SJSA1 (cell line): Measurements from ENCODE around the gene C16orf87. TPM values are rescaled to one million over a fixed set of nuclear protein-coding genes. Genes with fewer than 3 reads are reported as not detected.

Experiments
- DNase-seq, 2 experiments: peaks; one replicate each; pipeline ENCODE4 v3.0.0-alpha.2; 2015 to 2020; ENCODE audit warnings: low spot score in 2 of 2, low read depth in 1 of 2
- H3K27ac ChIP-seq: fragments of 250-450 bp; sonication (Bioruptor Pico); 2 replicates; pipeline ENCODE4 v1.5.1; 2020; ENCODE audit warnings: mild to moderate bottlenecking, moderate library complexity
- H3K27me3 ChIP-seq: fragments of 250-450 bp; sonication (Bioruptor Pico); replicated peaks from 2 replicates; pipeline ENCODE4 v1.5.1; 2020; ENCODE audit warnings: mild to moderate bottlenecking, moderate library complexity
- H3K36me3 ChIP-seq: fragments of 250-450 bp; sonication (Bioruptor Pico); 2 replicates; pipeline ENCODE4 v1.5.1; 2020; ENCODE audit warnings: mild to moderate bottlenecking
- H3K4me1 ChIP-seq: fragments of 250-450 bp; sonication (Bioruptor Pico); replicated peaks from 2 replicates; pipeline ENCODE4 v1.6.1; 2021; ENCODE audit warnings: mild to moderate bottlenecking
- H3K4me3 ChIP-seq: fragments of 250-450 bp; sonication (Bioruptor Pico); 2 replicates; pipeline ENCODE4 v1.5.1; 2020; ENCODE audit warnings: mild to moderate bottlenecking
- H3K9me3 ChIP-seq: fragments of 250-450 bp; sonication (Bioruptor Pico); replicated peaks from 2 replicates; pipeline ENCODE4 v1.5.1; 2020; ENCODE audit warnings: mild to moderate bottlenecking
- total RNA-seq: library from RNA; depleted of rRNA; stranded (reverse); fragments of >200 nt; shearing (Covaris generic); gene quantifications from 2 replicates; pipeline ENCODE4 v1.2.3, GENCODE V29; 2014

C16orf87 gene
- total RNA-seq, 1 experiment from 2014 or later: 33.9 TPM

DNA sequence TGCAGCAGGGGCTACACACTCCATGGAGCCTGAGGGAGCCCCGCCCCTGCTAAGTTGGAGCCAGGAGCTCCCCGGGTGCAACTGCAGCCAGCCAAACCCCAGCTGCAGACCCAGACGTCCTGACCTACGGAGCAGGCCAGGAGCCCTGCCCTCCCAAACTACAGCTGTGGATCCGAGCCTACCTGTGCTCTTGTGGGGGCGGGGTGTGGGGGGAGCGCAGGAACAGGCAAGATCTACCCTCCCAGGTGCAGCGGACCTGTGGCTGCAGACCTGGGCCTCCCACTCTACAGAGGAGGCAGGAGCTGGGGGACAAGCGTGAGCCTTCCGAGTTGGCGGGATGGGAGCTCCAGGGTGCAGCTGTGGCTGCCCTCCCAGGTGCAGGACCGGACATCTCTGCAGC is 53.2 kb downstream of the C16orf87 start:
- peak in 1 of 2 experiments; percentile 37 for DNase-seq
- no peaks in the 10 kb centered on the region for H3K9me3 ChIP-seq
- H3K36me3 ChIP-seq: no peaks in the 10 kb centered on the region
- H3K4me1 ChIP-seq: peaks cover under 1% of the 10 kb centered on the region
- no peak overlapping the region for H3K4me3 ChIP-seq
- H3K27ac ChIP-seq: no peak overlapping the region
- no peaks in the 10 kb centered on the region for H3K27me3 ChIP-seq

DNA sequence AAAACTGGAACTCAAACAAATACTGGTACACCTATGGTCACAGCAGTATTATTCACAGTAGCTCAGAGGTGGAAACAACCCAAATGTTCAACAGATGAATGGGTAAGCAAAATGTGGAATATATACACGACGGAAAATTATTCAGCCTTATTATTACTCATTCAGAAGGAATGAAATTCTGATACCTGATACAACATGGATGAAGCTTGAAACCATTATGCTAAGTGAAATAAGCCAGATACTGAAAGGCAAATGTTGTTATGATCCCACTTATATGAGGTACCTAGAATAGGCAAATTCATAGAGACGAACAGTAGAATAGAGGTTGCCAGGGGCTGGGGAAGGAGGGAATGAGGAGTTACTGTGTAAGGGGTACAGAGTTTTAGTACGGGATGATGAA is 55.8 kb downstream of the C16orf87 start:
- no peaks in the 10 kb centered on the region for H3K4me1 ChIP-seq
- DNase-seq: no peak
- no peaks in the 10 kb centered on the region for H3K9me3 ChIP-seq
- H3K27ac ChIP-seq: no peak overlapping the region
- H3K36me3 ChIP-seq: no peaks in the 10 kb centered on the region
- H3K4me3 ChIP-seq: no peak overlapping the region
- H3K27me3 ChIP-seq: no peaks in the 10 kb centered on the region

DNA sequence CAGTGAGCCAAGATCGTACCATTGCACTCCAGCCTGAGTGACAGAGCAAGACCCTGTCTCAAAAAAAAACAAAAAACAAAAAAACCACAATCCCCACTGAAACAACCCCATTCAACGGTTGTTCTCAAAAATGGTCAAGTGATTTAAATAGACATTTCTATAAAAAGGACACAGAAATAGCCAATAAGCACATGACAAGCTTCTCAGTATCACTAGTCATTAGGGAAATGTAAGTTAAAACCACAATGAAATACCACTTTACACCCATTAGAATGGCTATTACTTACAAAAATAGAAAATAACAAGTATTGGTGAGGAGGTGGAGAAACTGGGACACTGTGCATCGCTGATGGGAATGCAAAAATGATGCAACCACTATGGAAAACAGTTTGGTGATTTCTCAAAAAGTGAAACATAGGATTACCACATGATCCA is 56.2 kb downstream of the C16orf87 start:
- Histone ChIP-seq H3K27me3 (no peaks in the 10 kb centered on the region), H3K27ac (no peak overlapping the region), H3K36me3 (no peaks in the 10 kb centered on the region), H3K9me3 (no peaks in the 10 kb centered on the region), H3K4me1 (no peaks in the 10 kb centered on the region), H3K4me3 (no peak overlapping the region)
- DNase-seq: peak in 1 of 2 experiments; percentile 1

DNA sequence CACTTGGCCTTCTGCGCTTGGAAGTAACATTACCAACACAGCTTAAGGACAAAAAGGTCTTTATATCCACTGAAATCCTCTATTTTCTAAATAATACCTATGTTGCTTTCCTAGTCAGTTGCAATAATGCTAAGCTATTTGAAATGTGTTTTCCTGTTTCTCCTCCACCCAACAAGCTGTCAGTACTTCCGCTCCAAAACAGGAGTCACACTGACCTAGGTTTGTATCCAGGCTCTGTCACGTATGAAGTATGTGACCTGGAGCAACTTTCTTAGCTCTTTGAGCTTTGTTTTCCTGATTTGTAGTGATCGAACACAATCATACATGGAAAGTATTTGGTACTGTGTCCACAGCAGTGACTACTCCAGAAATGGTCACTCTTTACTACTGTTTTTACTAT is 58.5 kb downstream of the C16orf87 start:
- no peaks in the 10 kb centered on the region for H3K36me3 ChIP-seq
- no peaks in the 10 kb centered on the region for H3K27me3 ChIP-seq
- no peak overlapping the region for H3K4me3 ChIP-seq
- no peak overlapping the region for H3K27ac ChIP-seq
- no peaks in the 10 kb centered on the region for H3K4me1 ChIP-seq
- DNase-seq: peak in 1 of 2 experiments; percentile 2
- no peaks in the 10 kb centered on the region for H3K9me3 ChIP-seq

DNA sequence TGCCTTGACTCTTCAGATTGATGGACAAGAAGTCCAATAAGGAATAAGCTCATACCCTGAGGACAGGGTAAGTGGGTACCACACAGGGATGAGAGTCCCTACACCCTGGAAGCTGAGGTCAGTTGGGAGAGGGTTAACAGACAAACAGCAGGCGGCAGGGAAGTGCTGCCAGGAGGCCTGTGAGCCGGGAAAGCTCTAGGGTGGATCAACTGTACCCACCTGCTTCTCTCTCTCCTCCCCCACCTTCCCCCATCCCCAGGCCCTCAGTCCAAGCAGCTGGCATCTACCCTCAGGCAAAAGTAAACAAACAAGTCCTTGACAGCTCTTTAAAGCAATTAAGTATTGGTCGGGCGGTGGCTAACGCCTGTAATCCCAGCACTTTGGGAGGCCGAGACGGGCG is 62.2 kb downstream of the C16orf87 start:
- Histone ChIP-seq H3K27ac (no peak overlapping the region), H3K4me3 (no peak overlapping the region), H3K27me3 (no peaks in the 10 kb centered on the region), H3K36me3 (no peaks in the 10 kb centered on the region), H3K4me1 (0 out of 2 replicates have a peak, but pooled peaks cover 5% of the 10 kb centered on the region), H3K9me3 (no peaks in the 10 kb centered on the region)
- DNase-seq: no peak

DNA sequence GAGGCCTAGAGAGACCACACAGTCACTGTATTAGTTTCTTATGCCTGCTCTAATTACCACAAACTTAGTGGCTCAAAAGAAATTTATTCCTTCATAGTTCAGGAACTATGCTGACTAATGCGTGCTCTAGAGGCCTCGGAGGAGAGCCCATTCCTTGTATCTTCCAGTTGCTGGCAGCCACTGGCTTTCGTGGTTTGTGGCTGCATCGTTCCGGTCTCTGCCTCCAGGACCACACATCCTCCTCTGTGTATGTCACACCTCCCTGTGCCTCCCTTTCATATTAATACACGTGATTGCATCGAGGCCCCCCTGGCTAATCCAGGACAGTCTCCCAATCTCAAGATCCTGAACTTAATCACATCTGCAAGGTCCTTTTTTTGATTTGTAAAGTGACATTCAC is 65.9 kb downstream of the C16orf87 start:
- Histone ChIP-seq H3K36me3 (no peaks in the 10 kb centered on the region), H3K27ac (no peak overlapping the region), H3K9me3 (no peaks in the 10 kb centered on the region), H3K4me1 (0 out of 2 replicates have a peak, but pooled peaks cover 5% of the 10 kb centered on the region), H3K27me3 (no peaks in the 10 kb centered on the region), H3K4me3 (no peak overlapping the region)
- DNase-seq: peak in 1 of 2 experiments; percentile 49

DNA sequence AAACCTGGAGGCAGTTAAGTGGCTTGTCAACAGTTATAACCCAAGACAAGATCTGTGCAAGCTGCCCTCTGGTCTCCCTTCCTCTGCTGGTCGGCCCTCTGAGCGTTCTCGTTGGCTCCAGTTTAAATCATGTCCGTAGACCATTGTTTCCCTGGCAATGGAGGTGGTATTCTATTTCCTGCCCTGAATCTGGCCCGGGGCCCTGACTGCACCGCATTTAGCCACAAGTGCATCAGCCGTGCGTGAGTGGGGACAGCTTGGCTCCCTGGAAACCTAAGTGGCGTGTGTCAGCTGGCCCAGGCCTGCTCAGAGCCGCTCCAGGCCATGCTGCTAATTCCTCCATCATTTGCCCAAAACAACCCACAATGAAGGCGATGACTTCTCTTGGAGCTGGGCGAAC is 67.8 kb downstream of the C16orf87 start:
- no peaks in the 10 kb centered on the region for H3K9me3 ChIP-seq
- H3K27ac ChIP-seq: no peak overlapping the region
- H3K27me3 ChIP-seq: no peaks in the 10 kb centered on the region
- H3K4me3 ChIP-seq: no peak overlapping the region
- H3K4me1 ChIP-seq: 0 out of 2 replicates have a peak, but pooled peaks cover 5% of the 10 kb centered on the region
- no peak for DNase-seq
- H3K36me3 ChIP-seq: no peaks in the 10 kb centered on the region

DNA sequence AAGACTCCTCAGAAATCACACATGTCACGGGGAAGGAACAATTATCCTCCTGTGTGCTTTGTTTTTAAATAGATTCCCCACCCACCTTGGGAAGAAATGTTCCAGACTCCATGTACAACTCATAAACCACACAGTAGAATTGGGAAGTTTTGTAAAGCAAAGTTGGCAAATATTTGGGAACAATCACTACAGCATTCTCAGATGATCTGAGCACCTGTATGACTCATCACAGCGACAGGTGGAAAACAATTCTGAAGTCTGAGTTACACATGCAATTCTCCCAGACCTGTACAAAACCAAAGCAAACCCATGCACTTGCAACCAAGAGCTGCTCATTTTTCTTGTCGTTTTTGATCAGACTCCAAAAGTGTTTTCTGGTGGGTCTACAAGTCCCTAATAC is 68.4 kb downstream of the C16orf87 start:
- no peaks in the 10 kb centered on the region for H3K27me3 ChIP-seq
- no peak overlapping the region for H3K27ac ChIP-seq
- H3K4me3 ChIP-seq: no peak overlapping the region
- DNase-seq: no peak
- H3K4me1 ChIP-seq: 0 out of 2 replicates have a peak, but pooled peaks cover 5% of the 10 kb centered on the region
- no peaks in the 10 kb centered on the region for H3K36me3 ChIP-seq
- H3K9me3 ChIP-seq: no peaks in the 10 kb centered on the region

DNA sequence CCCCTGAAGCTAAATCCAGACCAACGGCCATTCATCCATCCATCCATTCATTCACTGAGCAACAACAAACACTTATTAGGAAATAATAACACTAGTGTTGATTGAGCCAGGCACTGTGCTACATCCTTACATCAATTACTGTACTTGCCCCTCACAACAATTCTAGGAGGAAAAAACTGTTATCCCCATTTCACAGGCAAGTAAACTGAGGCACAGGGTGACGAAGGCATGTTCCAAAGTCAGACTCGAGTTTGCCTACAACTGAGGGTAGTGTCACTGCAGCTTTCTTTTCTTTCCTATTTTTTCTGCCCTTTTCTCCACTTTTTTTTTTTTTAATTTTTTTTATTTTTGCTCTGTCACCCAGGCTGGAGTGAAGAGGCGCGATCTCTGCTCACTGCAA is 71.7 kb downstream of the C16orf87 start:
- Histone ChIP-seq H3K27ac (no peak overlapping the region), H3K9me3 (no peaks in the 10 kb centered on the region), H3K27me3 (no peaks in the 10 kb centered on the region), H3K4me3 (no peak overlapping the region), H3K4me1 (no peaks in the 10 kb centered on the region), H3K36me3 (no peaks in the 10 kb centered on the region)
- DNase-seq: no peak

DNA sequence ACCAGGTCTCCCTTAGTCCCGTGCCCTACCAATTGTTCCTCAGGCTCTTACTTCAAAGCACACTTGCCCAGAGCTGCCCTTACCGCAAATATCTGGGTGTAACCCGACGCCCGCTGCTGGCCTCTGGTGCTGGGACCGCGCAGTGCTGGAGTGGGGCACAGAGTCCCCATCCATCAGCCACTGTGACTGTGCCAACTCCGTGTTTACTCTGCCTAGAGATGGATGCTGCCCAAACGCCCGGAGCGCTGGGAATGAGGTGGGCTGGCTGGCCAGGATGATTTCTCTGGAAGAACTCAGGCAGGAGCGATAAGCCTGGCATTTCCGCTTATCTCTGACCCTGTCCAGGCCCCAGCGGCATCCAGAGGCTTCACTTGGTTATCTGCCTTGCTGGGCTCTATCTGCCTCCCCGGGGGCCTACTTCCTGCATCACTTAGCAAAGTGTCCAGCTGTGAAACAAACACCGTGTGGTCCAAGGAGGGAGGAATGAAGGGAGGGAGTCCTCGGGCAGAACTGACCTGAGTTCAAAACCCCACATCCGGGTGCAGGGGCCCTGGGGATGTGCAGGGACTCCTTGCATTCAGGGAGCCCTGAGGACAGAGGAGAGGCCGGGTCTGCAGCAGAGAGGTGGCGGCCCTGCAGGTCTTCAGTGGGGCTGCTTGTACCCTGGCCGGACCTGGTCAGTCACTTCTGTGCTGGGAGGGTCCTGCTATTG is 73.5 kb downstream of the C16orf87 start:
- no peak overlapping the region for H3K4me3 ChIP-seq
- no peak for DNase-seq

DNA sequence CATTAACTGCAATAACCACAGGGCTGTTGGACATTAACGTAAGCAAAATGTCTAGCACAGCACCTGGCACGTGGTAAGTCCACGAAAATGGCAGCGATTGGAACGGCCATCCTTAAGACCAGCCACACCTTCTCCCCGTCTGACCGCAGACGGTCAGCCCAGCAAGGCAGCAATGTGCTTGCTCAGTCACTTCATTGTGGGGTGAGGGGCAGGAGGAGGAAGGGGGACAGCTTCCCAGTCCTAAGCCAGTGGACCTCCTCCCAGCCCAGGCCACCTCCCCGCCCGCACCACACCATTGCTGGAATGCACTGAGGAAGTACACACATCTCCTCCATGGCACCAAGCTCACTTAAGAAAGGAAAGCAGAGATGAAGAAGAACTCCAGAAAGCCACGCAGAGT is 74.2 kb downstream of the C16orf87 start:
- no peak overlapping the region for H3K4me3 ChIP-seq
- no peak overlapping the region for H3K27ac ChIP-seq
- no peak for DNase-seq
- no peaks in the 10 kb centered on the region for H3K4me1 ChIP-seq
- H3K9me3 ChIP-seq: no peaks in the 10 kb centered on the region
- no peaks in the 10 kb centered on the region for H3K27me3 ChIP-seq
- H3K36me3 ChIP-seq: no peaks in the 10 kb centered on the region

More for the DNA sequence above, 73.5 kb downstream of the C16orf87 start:
- Histone ChIP-seq H3K27ac (no peak overlapping the region), H3K4me1 (no peaks in the 10 kb centered on the region), H3K9me3 (no peaks in the 10 kb centered on the region), H3K36me3 (no peaks in the 10 kb centered on the region), H3K27me3 (no peaks in the 10 kb centered on the region)

DNA sequence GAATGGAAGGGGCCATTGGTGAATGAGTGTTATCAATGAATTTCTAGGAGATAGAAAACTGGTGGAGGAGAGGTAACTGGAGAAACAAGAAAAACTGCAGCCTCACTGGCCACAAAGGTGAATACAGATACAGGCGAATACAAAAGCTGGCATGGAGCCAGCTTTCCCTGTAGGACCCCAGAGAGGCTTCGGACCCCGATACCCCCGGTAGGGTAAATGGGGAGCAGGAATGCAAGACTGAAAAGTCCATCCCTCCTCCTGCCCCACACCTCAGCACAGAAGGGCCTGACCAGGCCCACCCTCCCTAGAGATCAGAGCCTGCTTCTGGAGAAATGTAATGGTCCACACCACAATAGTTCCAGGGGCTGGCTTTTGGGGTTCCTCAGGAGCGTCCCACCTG is 78.0 kb downstream of the C16orf87 start:
- no peak for DNase-seq
- no peak overlapping the region for H3K4me3 ChIP-seq
- no peaks in the 10 kb centered on the region for H3K4me1 ChIP-seq
- H3K27me3 ChIP-seq: no peaks in the 10 kb centered on the region
- no peak overlapping the region for H3K27ac ChIP-seq
- H3K36me3 ChIP-seq: no peaks in the 10 kb centered on the region
- H3K9me3 ChIP-seq: no peaks in the 10 kb centered on the region

DNA sequence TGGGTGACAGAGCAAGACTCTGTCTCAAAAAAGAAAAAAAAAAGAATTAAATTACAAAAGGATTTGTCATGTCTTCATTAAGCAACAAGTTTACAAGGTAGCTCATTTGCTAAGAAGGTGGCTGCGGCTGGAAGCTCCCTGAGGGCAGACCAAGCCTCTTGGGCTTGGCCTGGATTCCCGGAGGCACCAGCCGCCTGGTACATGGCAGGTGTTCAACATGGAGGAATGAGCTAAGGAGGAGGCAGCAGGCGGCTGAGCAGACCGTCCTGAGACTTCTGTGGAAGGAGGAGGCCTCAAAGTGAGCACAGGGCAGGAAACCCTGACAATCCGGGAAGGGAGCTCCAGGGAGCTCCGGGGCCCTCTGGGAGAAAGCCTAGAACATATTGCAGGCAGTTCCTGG is 79.6 kb downstream of the C16orf87 start:
- no peak overlapping the region for H3K27ac ChIP-seq
- DNase-seq: no peak
- no peak overlapping the region for H3K4me3 ChIP-seq

DNA sequence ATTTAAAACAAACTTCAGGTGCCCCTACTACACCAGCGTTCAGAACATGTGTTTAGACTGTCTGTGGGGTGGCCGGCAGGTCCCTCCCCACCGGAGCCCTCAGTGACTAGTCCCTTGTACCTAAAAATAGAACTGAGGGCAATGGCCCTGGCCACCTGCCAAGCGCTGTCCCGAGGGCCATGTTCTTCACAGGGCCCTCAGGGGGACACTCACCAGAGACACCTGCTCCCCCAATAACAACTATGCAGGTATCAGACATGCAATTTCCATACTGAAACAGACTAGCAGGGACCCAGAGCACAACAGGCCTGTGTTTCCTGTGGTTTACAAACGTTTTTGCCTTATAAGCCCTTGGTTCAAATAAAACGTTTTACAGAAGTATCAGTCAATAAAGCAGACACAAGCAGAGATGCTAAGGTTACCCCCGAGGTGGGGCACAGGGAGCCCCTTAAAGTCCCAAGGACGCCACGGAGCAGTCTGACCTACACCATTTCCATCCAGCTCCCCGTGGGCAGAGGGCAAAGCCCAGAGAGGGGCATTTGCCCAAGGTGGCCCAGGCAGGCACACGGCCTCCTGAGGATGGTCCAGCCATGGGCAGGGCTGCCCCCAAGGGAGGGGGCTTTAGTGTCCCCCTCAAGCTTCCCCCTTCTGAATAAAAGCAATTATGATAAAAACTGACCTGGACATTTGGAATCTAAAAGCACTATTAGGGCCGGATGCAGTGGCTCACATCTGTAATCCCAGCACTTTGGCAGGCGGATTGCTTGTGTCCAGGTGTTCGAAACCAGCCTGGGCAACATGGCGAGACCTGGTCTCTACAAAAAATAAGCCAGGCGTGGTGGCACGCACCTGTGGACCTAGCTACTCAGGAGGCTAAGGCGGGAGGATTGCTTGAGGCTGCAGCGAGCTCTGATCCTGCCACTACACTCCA is 81.9 kb downstream of the C16orf87 start:
- no peak for DNase-seq
- Histone ChIP-seq H3K9me3 (no peaks in the 10 kb centered on the region), H3K27me3 (no peaks in the 10 kb centered on the region), H3K4me3 (no peak overlapping the region), H3K4me1 (no peaks in the 10 kb centered on the region; the same call in 1 of the 2 replicates), H3K36me3 (no peaks in the 10 kb centered on the region), H3K27ac (no peak overlapping the region)

More for the DNA sequence above, 79.6 kb downstream of the C16orf87 start:
- no peaks in the 10 kb centered on the region for H3K9me3 ChIP-seq
- no peaks in the 10 kb centered on the region for H3K36me3 ChIP-seq
- no peaks in the 10 kb centered on the region; the same call in 1 of the 2 replicates for H3K4me1 ChIP-seq
- no peaks in the 10 kb centered on the region for H3K27me3 ChIP-seq
